ENCODE measurements around the gene STARD13.

The STARD13 gene

GRCh38 chr13:33092073-33092987 is 193.2 kb downstream of the STARD13 start:
- H3K79me2 ChIP-seq (ENCODE audit: insufficient read depth, low read length) = no peaks in the 10 kb centered on the region
- H3K9me3 ChIP-seq (ENCODE audit: insufficient read depth, low read length) = no peaks in the 10 kb centered on the region
- no peak overlapping the region for H2AFZ ChIP-seq (ENCODE audit: low read depth, low read length, severe bottlenecking)
- H3F3A ChIP-seq (ENCODE audit: insufficient read depth) = no peaks in the 10 kb centered on the region
- no peak overlapping the region for H3K27ac ChIP-seq (ENCODE audit: low read depth, low read length)
- H3K36me3 ChIP-seq (ENCODE audit: low read length) = no peaks in the 10 kb centered on the region
- H3K4me3 ChIP-seq (ENCODE audit: insufficient read depth, low read length, poor library complexity, severe bottlenecking) = no peak overlapping the region
- no peaks in the 10 kb centered on the region for H3K27me3 ChIP-seq (ENCODE audit: low read length)
- no peaks in the 10 kb centered on the region for H3K9me2 ChIP-seq (replicated peaks; ENCODE audit: insufficient read depth, low read length)
- TF ChIP-seq CTCF (IDR thresholded peaks at IDR 0.05; ENCODE audit: insufficient read depth, low read length, poor library complexity, severe bottlenecking) (no peak), EZH2phosphoT487 (conservative IDR thresholded peaks at IDR 0.05; ENCODE audit: low read length) (no peak)
- H4K20me1 ChIP-seq (ENCODE audit: low read depth, low read length) = no peaks in the 10 kb centered on the region
- H3K9ac ChIP-seq (ENCODE audit: low read length) = no peak overlapping the region
- no peak overlapping the region for H3K4me2 ChIP-seq (ENCODE audit: low read depth, low read length, poor library complexity, severe bottlenecking)

DNA sequence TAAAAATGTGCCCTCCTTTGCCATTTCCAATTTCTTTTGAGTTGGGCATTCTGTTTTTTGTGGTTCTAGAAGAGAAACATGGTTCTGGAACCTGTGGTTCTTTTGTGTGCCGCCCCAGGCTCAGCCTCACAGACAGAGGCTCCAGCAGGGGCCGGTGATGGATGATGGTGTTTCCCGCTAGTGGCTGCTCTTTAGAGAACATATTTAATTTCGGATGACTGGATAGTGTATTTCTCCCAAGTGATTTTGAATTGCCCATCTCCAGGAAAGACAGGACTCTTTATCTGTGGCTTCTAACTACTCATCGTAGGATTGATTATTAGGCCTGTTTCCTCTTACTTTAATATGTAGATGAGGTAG is 194.2 kb downstream of the STARD13 start:
- Histone ChIP-seq H3K4me3 (ENCODE audit: insufficient read depth, low read length, poor library complexity, severe bottlenecking) (no peak overlapping the region), H4K20me1 (ENCODE audit: low read depth, low read length) (no peaks in the 10 kb centered on the region), H3K9me3 (ENCODE audit: insufficient read depth, low read length) (no peaks in the 10 kb centered on the region), H2AFZ (ENCODE audit: low read depth, low read length, severe bottlenecking) (no peak overlapping the region), H3K9me2 (replicated peaks; ENCODE audit: insufficient read depth, low read length) (no peaks in the 10 kb centered on the region), H3K79me2 (ENCODE audit: insufficient read depth, low read length) (no peaks in the 10 kb centered on the region), H3K27ac (ENCODE audit: low read depth, low read length) (no peak overlapping the region), H3K36me3 (ENCODE audit: low read length) (no peaks in the 10 kb centered on the region), H3K4me2 (ENCODE audit: low read depth, low read length, poor library complexity, severe bottlenecking) (no peak overlapping the region), H3K27me3 (ENCODE audit: low read length) (no peaks in the 10 kb centered on the region), H3K9ac (ENCODE audit: low read length) (no peak overlapping the region), H3F3A (ENCODE audit: insufficient read depth) (no peaks in the 10 kb centered on the region)
- TF ChIP-seq EZH2phosphoT487 (conservative IDR thresholded peaks at IDR 0.05; ENCODE audit: low read length) (no peak), CTCF (IDR thresholded peaks at IDR 0.05; ENCODE audit: insufficient read depth, low read length, poor library complexity, severe bottlenecking) (no peak)

DNA sequence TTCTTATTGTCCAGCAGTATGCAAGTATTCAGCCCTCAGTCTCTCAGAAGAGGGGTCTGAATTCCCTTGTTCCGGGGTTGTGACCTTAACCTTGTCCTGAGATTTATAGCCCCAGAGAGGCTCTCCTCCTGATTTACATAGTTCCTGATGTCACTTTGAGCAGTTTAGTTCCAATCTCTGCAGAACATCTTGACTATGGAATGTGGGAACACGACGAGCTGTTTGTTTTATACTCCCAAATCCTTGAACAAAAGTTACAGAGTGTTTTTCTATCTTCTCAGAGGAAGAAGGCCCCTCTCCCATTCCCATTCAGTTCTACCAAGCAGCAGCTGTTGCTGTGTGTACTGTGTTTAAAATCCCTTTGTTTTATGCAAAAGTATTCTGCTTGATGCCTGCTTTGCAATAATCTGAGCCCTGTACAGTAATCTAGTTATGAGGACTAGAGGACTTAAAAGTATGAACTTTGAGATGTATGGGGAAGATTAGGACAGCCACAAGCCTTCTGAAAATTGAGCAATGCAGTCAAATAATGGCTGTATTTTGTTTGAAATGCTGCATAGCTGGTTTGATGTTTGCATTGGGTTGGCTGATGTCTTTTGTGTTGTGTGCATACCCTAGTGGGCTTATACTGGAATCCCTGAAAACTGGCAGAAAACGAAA is 194.7 kb downstream of the STARD13 start:
- no peaks in the 10 kb centered on the region for H3K36me3 ChIP-seq (ENCODE audit: low read length)
- H3K9ac ChIP-seq (ENCODE audit: low read length) = no peak overlapping the region
- no peaks in the 10 kb centered on the region for H3K27me3 ChIP-seq (ENCODE audit: low read length)
- no peak overlapping the region for H3K4me3 ChIP-seq (ENCODE audit: insufficient read depth, low read length, poor library complexity, severe bottlenecking)
- H3K9me2 ChIP-seq (replicated peaks; ENCODE audit: insufficient read depth, low read length) = no peaks in the 10 kb centered on the region
- no peaks in the 10 kb centered on the region for H3K9me3 ChIP-seq (ENCODE audit: insufficient read depth, low read length)
- H3K4me2 ChIP-seq (ENCODE audit: low read depth, low read length, poor library complexity, severe bottlenecking) = no peak overlapping the region
- H3K79me2 ChIP-seq (ENCODE audit: insufficient read depth, low read length) = no peaks in the 10 kb centered on the region
- no peaks in the 10 kb centered on the region for H3F3A ChIP-seq (ENCODE audit: insufficient read depth)
- TF ChIP-seq CTCF (IDR thresholded peaks at IDR 0.05; ENCODE audit: insufficient read depth, low read length, poor library complexity, severe bottlenecking) = no peak
- TF ChIP-seq EZH2phosphoT487 (conservative IDR thresholded peaks at IDR 0.05; ENCODE audit: low read length) = no peak
- H3K27ac ChIP-seq (ENCODE audit: low read depth, low read length) = no peak overlapping the region
- H2AFZ ChIP-seq (ENCODE audit: low read depth, low read length, severe bottlenecking) = no peak overlapping the region
- H4K20me1 ChIP-seq (ENCODE audit: low read depth, low read length) = no peaks in the 10 kb centered on the region
